Spleen (tissue), 7 donors: Measurements from ENCODE around the gene KLHL26.

Source experiments
- CTCF ChIP-seq, 11 experiments: fragments of 200-600 bp in 7 of 11; fragments of 450-650 bp in 4 of 11; sonication (generic) in 4 of 11; IDR thresholded peaks in 8 of 11; conservative IDR thresholded peaks in 3 of 11; 1 replicate in 7 of 11; 2 replicates in 4 of 11; pipeline versions ENCODE4 v1.4.0 to v1.8.0; 2016 to 2021; ENCODE audit warnings: antibody characterized with exemption in 11 of 11, inconsistent platforms in 4 of 11, mild to moderate bottlenecking in 1 of 11
- POLR2A ChIP-seq, 3 donors: fragments of 450-650 bp; IDR thresholded peaks; one replicate each; pipeline ENCODE4 v1.5.1; 2017; ENCODE audit warnings: antibody characterized with exemption in 3 of 3, mild to moderate bottlenecking in 1 of 3
- donor health status: DM: no; HTN: no; CAD: no; lungs with moderate emphysema.
- donor health status: DM: no; HTN: no; CAD: no.
- donor health status: DM: no; HTN: no; CAD: no.

- peak in 1 of 3 donors; percentile 40 for TF ChIP-seq POLR2A (IDR thresholded peaks at IDR 0.05)
- TF ChIP-seq CTCF (IDR thresholded peaks at IDR 0.05 in 8 of 11, conservative IDR thresholded peaks at IDR 0.05 in 3 of 11): no peak
Observed at GRCh38 chr19:18636969-18637629, at the start of gene KLHL26.
